BJ (cell line): ENCODE data around the gene FBLIM1. TPM values are rescaled to one million over a fixed set of nuclear protein-coding genes. Genes with fewer than 3 reads are reported as not detected.

Experiments
- CTCF ChIA-PET: fragments of 350-600 bp; formaldehyde crosslinking; extraction: SDS; loops from one replicate; lab custom pipeline; 2021; ENCODE audit warnings: antibody characterized with exemption, inconsistent platforms; lab: Yijun Ruan, JAX
- POLR2A ChIA-PET: fragments of 300-600 bp; sonication (Branson Sonifier 250); formaldehyde crosslinking; extraction: SDS; loops from one replicate; lab custom pipeline; 2021; ENCODE audit warnings: antibody characterized with exemption; lab: Charles Lee
- DNase-seq: peaks from one replicate; pipeline ENCODE4 v3.0.0-alpha.2; 2011; ENCODE audit warnings: low read depth
- H3K27me3 ChIP-seq: 2 replicates; pipeline ENCODE4 v1.6.0; 2011; ENCODE audit warnings: low read length; ENCODE audit not compliant: control insufficient read depth, insufficient read depth
- H3K36me3 ChIP-seq: 2 replicates; pipeline ENCODE4 v1.5.1; 2011; ENCODE audit warnings: low read length; ENCODE audit not compliant: control insufficient read depth, insufficient read depth
- H3K4me3 ChIP-seq: 2 replicates; pipeline ENCODE4 v1.5.1; 2011; ENCODE audit warnings: low read depth, mild to moderate bottlenecking, control low read depth, low read length
- polyA plus RNA-seq: library from polyadenylated mRNA; depleted of rRNA; stranded (reverse); fragments of >200 nt; gene quantifications from 2 replicates; pipeline ENCODE4 v1.2.3, GENCODE V29; 2011
- TF ChIP-seq, protein P1 (sequence below): IDR thresholded peaks from 2 replicates; pipeline ENCODE4 v1.5.1; 2011; ENCODE audit warnings: low read depth, mild to moderate bottlenecking, control low read depth, inconsistent platforms, low read length, moderate library complexity; ENCODE audit not compliant: insufficient read depth

Gene FBLIM1
- polyA plus RNA-seq, 1 experiment: 254 TPM

DNA sequence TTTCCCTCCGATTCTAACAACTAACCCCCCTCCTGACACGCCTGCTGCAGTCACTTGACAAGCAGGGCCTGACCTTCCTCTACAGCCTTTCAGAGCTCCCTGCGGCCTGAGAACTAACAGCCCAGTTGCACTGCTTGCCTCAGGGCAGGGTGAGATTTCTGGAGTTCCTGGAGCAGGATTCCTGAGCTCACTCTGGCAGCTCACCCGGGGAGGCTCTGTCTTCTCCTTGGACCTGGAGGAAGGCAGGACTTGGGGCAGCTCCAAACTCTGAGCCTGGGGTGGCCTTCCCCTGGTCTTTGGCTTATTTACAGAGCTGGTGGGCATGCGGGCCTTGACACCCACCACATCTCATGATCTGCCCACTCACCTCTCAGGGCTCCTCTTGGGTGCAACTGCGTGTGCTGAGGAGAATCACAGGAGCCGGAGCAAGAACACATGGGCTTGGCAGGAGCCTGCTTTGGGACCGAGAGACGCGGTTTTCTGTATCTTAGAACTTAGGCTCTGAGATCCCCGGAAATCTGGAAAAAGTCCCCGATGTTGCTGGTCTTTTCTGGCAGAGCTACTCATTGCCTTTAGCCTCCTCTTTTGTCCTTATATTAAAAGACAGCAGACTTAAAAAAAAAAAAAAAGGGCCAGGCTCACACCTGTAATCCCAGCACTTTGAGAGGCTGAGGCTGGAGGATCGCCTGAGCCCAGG lies 35.6 kb upstream of the FBLIM1 start:
- DNase-seq: no peak
- CTCF ChIA-PET: no interaction called here
- POLR2A ChIA-PET: no interaction called here
- no peak overlapping the region for H3K4me3 ChIP-seq
- H3K36me3 ChIP-seq: peaks cover 41% of the 10 kb centered on the region
- no peaks in the 10 kb centered on the region for H3K27me3 ChIP-seq
- TF ChIP-seq, protein P1, sequence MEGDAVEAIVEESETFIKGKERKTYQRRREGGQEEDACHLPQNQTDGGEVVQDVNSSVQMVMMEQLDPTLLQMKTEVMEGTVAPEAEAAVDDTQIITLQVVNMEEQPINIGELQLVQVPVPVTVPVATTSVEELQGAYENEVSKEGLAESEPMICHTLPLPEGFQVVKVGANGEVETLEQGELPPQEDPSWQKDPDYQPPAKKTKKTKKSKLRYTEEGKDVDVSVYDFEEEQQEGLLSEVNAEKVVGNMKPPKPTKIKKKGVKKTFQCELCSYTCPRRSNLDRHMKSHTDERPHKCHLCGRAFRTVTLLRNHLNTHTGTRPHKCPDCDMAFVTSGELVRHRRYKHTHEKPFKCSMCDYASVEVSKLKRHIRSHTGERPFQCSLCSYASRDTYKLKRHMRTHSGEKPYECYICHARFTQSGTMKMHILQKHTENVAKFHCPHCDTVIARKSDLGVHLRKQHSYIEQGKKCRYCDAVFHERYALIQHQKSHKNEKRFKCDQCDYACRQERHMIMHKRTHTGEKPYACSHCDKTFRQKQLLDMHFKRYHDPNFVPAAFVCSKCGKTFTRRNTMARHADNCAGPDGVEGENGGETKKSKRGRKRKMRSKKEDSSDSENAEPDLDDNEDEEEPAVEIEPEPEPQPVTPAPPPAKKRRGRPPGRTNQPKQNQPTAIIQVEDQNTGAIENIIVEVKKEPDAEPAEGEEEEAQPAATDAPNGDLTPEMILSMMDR: no peak

DNA sequence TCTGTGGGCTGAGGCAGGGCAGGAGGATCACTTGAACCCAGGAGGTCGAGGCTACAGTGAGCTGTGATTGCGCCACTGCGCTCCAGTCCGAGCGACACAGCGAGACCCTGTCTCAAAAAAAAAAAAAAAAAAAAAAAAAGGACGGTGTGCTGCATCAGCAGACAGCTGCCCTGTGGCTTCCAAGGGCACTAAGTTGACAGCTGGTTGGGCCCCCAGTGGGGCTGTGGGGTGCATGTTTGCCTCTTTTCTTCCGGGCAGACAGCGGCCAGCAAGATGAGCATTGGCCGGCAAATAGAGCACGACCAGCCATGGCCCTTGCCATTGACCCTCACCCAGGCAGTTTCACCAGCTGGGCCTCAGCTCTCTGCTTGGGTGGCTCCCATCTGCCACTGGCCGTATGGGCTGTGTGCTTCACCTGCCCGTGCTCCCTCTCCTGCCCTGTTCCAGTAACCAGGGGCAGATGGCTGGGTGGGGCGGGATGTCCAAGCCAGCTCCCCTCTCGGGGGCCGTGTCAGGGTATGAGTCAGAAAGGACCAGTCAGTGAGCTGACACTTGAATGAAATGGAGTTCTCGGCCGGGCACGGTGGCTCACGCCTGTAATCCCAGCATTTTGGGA lies 34.9 kb upstream of the FBLIM1 start:
- H3K27me3 ChIP-seq: no peaks in the 10 kb centered on the region
- no peak for DNase-seq
- H3K4me3 ChIP-seq: no peak overlapping the region
- POLR2A ChIA-PET: no interaction called here
- CTCF ChIA-PET: interaction anchor here (0.7 kb wide), 1 partner anchor 18 kb away, joined by 3 read pairs; no protein-coding TSS in a partner anchor
- H3K36me3 ChIP-seq: peaks cover 45% of the 10 kb centered on the region
- TF ChIP-seq, protein P1: no peak

DNA sequence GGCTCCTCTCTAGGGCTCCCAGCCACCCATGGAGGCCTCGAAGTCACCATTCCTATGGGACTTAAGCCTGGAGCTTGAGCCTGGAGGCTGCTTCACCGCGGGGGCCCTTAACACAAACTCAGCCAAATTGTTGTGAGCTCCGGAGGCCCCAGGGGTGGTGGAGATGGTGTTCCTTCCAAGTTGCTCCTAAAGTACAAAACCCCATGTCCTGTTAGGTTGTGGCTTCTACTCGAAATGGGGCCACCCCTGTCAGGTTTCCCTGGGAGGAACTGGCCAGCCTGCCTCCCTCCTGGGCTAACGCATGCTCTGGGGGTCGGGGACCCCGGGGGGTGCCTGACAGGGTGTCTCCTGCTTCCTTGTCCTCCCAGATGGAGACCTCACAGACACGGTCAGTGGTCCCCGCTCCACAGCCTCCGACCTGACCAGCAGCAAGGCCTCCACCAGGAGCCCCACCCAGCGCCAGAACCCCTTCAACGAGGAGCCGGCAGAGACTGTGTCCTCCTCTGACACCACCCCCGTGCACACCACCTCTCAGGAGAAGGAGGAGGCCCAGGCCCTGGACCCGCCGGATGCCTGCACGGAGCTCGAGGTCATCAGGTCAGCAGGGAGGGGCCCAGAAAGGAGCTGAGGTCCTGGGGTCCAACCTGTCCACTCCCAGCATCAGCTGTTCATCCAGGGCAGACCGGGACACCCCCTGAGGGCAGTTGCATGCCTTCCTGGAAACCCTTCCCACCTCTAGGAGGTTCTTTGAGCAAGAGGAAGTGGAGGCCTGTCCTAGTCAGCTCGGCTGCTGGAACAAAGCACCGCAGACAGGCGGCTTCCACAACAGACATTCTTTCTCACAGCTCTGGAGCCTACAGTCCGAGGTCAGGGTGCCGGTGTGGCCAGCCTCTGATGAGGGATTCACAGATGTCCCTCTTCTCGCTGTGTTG lies 33.4 kb upstream of the FBLIM1 start:
- TF ChIP-seq, protein P1: no peak
- CTCF ChIA-PET: no interaction called here
- Histone ChIP-seq H3K4me3 (no peak overlapping the region), H3K27me3 (no peaks in the 10 kb centered on the region), H3K36me3 (peaks cover 43% of the 10 kb centered on the region)
- no peak for DNase-seq
- POLR2A ChIA-PET: no interaction called here

DNA sequence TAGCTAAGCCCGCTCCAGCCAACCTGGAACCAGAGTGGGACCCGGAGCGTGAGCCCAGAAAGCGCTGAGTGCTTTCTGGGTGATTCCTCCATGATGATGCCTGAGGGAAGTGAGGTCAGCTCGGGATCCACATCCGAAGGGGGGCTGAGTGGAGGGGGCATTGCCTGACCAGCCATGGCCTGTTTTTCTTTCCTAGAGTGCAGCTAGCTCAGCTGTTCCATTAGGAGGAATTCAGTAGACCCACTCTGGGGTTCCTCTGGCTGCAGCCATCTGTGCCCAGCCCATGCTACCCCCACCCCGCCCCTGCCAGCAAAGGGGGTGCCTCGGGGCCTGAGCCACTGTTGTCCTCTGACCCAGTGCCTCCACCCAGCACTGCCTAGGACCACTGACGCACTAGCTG lies 32.1 kb upstream of the FBLIM1 start:
- CTCF ChIA-PET: interaction anchor here (0.8 to 1.1 kb wide), 2 partner anchors 13 to 14 kb away, joined by 3 read pairs; no protein-coding TSS in a partner anchor
- POLR2A ChIA-PET: no interaction called here
- Histone ChIP-seq H3K27me3 (no peaks in the 10 kb centered on the region), H3K4me3 (no peak overlapping the region), H3K36me3 (peaks cover 46% of the 10 kb centered on the region)
- TF ChIP-seq, protein P1: no peak
- DNase-seq: no peak
